GM12875 (cell line): Measurements from ENCODE around the gene ARMC3.
"Not testable (repeated sequence)": the region's sequence is repeated elsewhere in the genome, so short reads cannot be mapped to it uniquely, and the experiment has no call there.

Source experiments
- H3K4me3 ChIP-seq: one replicate; pipeline ENCODE4 v1.5.1; 2011; ENCODE audit warnings: low read depth, low read length, control low read depth
- CTCF ChIP-seq: IDR thresholded peaks from 2 replicates; pipeline ENCODE4 v1.5.1; 2011; ENCODE audit warnings: low read depth, mild to moderate bottlenecking, control low read depth, inconsistent platforms, low read length, moderate library complexity, borderline replicate concordance; ENCODE audit not compliant: insufficient read depth

ARMC3 gene

GRCh38 chr10:22899775-22900174 is 28.1 kb upstream of the ARMC3 start:
- no peak for TF ChIP-seq CTCF
- no peak overlapping the region for H3K4me3 ChIP-seq

- no peak overlapping the region for H3K4me3 ChIP-seq
- TF ChIP-seq CTCF, result no peak
Measured at GRCh38 chr10:22900841-22901601, 26.8 kb upstream of the ARMC3 start.

- not testable (repeated sequence) for H3K4me3 ChIP-seq
Measured at GRCh38 chr10:22902147-22902546, 25.7 kb upstream of the ARMC3 start.

GRCh38 chr10:22903694-22904093 is 24.2 kb upstream of the ARMC3 start:
- no peak for TF ChIP-seq CTCF
- no peak overlapping the region for H3K4me3 ChIP-seq

- no peak for TF ChIP-seq CTCF
- H3K4me3 ChIP-seq, result no peak overlapping the region
Measured at GRCh38 chr10:22906767-22907166, 21.1 kb upstream of the ARMC3 start.

- no peak for TF ChIP-seq CTCF
- no peak overlapping the region for H3K4me3 ChIP-seq
Measured at GRCh38 chr10:22908837-22909236, 19.0 kb upstream of the ARMC3 start.

- not testable (repeated sequence) for H3K4me3 ChIP-seq
Measured at GRCh38 chr10:22909673-22910072, 18.2 kb upstream of the ARMC3 start.

GRCh38 chr10:22911067-22911466 is 16.8 kb upstream of the ARMC3 start:
- TF ChIP-seq CTCF, result no peak
- H3K4me3 ChIP-seq, result no peak overlapping the region
